Body of pancreas (tissue), 4 donors: ENCODE data around the gene APBA1.

Experiments
- POLR2A ChIP-seq, 3 donors: fragments of 450-650 bp; IDR thresholded peaks; one replicate each; pipeline ENCODE4 v1.6.1; 2016; ENCODE audit warnings: antibody characterized with exemption in 3 of 3, mild to moderate bottlenecking in 2 of 3
- TF ChIP-seq, protein P1 (sequence below), 7 experiments: fragments of 450-650 bp in 4 of 7; fragments of 200-600 bp in 3 of 7; sonication (generic) in 3 of 7; IDR thresholded peaks; one replicate each; pipeline ENCODE4 v1.5.1; 2016 to 2019; ENCODE audit warnings: antibody characterized with exemption in 7 of 7

DNA sequence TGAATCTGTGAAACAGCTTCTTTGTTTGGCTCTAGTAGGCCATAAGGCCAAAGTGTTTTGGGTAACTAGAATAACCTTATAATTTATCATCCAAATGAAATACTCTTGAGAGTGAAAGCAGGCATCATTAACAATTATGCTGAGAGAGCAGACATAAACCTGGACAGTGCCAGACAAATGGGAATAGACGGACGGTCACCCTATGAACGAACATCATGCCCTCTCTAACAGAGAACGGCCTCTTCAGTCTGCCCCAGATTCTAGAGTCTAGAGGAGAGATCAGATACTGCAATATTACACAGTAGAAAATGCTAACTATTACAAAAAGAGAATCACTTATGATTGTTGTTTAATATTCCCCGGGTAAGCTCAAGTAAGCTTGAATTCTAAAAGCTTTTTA, 68.5 kb downstream of the APBA1 start:
- TF ChIP-seq, protein P1, sequence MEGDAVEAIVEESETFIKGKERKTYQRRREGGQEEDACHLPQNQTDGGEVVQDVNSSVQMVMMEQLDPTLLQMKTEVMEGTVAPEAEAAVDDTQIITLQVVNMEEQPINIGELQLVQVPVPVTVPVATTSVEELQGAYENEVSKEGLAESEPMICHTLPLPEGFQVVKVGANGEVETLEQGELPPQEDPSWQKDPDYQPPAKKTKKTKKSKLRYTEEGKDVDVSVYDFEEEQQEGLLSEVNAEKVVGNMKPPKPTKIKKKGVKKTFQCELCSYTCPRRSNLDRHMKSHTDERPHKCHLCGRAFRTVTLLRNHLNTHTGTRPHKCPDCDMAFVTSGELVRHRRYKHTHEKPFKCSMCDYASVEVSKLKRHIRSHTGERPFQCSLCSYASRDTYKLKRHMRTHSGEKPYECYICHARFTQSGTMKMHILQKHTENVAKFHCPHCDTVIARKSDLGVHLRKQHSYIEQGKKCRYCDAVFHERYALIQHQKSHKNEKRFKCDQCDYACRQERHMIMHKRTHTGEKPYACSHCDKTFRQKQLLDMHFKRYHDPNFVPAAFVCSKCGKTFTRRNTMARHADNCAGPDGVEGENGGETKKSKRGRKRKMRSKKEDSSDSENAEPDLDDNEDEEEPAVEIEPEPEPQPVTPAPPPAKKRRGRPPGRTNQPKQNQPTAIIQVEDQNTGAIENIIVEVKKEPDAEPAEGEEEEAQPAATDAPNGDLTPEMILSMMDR (IDR thresholded peaks at IDR 0.05) = no peak
- no peak for TF ChIP-seq POLR2A (IDR thresholded peaks at IDR 0.05)
